GM12873 (cell line): ENCODE measurements around the gene RAD23A.

ENCODE experiments used
- CTCF ChIP-seq: IDR thresholded peaks from 2 replicates; pipeline ENCODE4 v1.5.1; 2012; ENCODE audit warnings: low read depth, mild to moderate bottlenecking, moderate library complexity, low read length, control low read depth; ENCODE audit not compliant: insufficient read depth; ENCODE audit errors: missing control alignments

The RAD23A gene

GRCh38 chr19:12918253-12918652, 27.4 kb upstream of the RAD23A start:
- TF ChIP-seq CTCF = no peak

- TF ChIP-seq CTCF = no peak
These were observed 24.6 kb upstream of the RAD23A start for GRCh38 chr19:12921047-12921446.

GRCh38 chr19:12922959-12923358, 22.7 kb upstream of the RAD23A start:
- TF ChIP-seq CTCF = no peak

- TF ChIP-seq CTCF = no peak
These were observed 20.9 kb upstream of the RAD23A start for GRCh38 chr19:12924621-12925310.

- peak; percentile 5 for TF ChIP-seq CTCF
These were observed 15.5 kb upstream of the RAD23A start for GRCh38 chr19:12930002-12930645.

- no peak for TF ChIP-seq CTCF
These were observed 13.0 kb upstream of the RAD23A start for GRCh38 chr19:12932392-12933286.

GRCh38 chr19:12933287-12934072, 12.2 kb upstream of the RAD23A start, which contains the start of gene FARSA:
FARSA (minus strand) TSS chr19:12933711; CDS start chr19:12933696, 15 bp downstream.
- no peak for TF ChIP-seq CTCF
